Left renal pelvis (tissue), 4 donors: Measurements from ENCODE around the gene TOP3B. TPM values are rescaled to one million over a fixed set of nuclear protein-coding genes. Genes with fewer than 3 reads are reported as not detected.

ENCODE experiments used
- DNase-seq, 4 donors: peaks; one replicate each; pipeline ENCODE4 v3.0.0-alpha.2; 2013; ENCODE audit warnings: low read depth in 4 of 4, low spot score in 3 of 4
- polyA plus RNA-seq, 4 donors: library from polyadenylated mRNA; unstranded; fragments of 120-200 nt; gene quantifications; one replicate each; pipeline ENCODE4 v1.2.1, GENCODE V29; 2013; ENCODE audit not compliant: insufficient read length in 4 of 4

TOP3B gene
- polyA plus RNA-seq: 10 to 100 TPM; 18.3 to 43.7 (median 23.6) TPM

GRCh38 chr22:21982338-21982965 lies at the start of gene TOP3B:
Gene TOP3B, minus strand, starts transcription at chr22:21982787. Its CDS starts 7,078 bp downstream, at chr22:21975709.
- DNase-seq: peak; percentile 44 to 59 (median 50)

- no peak for DNase-seq
Observed at GRCh38 chr22:22031183-22031945, 48.8 kb upstream of the TOP3B start.

GRCh38 chr22:22030493-22031182 lies 48.1 kb upstream of the TOP3B start:
- no peak for DNase-seq

- no peak for DNase-seq
Observed at GRCh38 chr22:22027955-22028354, 45.4 kb upstream of the TOP3B start.

GRCh38 chr22:22026157-22026831 lies 43.7 kb upstream of the TOP3B start:
- no peak for DNase-seq

GRCh38 chr22:22025320-22026156 lies 43.0 kb upstream of the TOP3B start:
- DNase-seq: no peak

- no peak for DNase-seq
Observed at GRCh38 chr22:22024440-22024839, 41.9 kb upstream of the TOP3B start.

GRCh38 chr22:22023581-22024137 lies 41.1 kb upstream of the TOP3B start:
- no peak for DNase-seq

GRCh38 chr22:22022947-22023534 lies 40.5 kb upstream of the TOP3B start:
- no peak for DNase-seq

- no peak for DNase-seq
Observed at GRCh38 chr22:22022255-22022840, 39.8 kb upstream of the TOP3B start.

- DNase-seq: no peak
Observed at GRCh38 chr22:22021162-22021750, 38.7 kb upstream of the TOP3B start.

- no peak for DNase-seq
Observed at GRCh38 chr22:22020425-22020852, 37.9 kb upstream of the TOP3B start.

- DNase-seq: no peak
Observed at GRCh38 chr22:22019659-22020424, 37.3 kb upstream of the TOP3B start.

GRCh38 chr22:22018825-22019658 lies 36.5 kb upstream of the TOP3B start:
- DNase-seq: no peak

GRCh38 chr22:22015631-22016030 lies 33.0 kb upstream of the TOP3B start:
- no peak for DNase-seq

- DNase-seq: no peak
Observed at GRCh38 chr22:22014285-22014659, 31.7 kb upstream of the TOP3B start.
